Measurements from ENCODE around the gene ATP7B. TPM values are rescaled to one million over a fixed set of nuclear protein-coding genes. Genes with fewer than 3 reads are reported as not detected.
"Not testable (repeated sequence)": the region's sequence is repeated elsewhere in the genome, so short reads cannot be mapped to it uniquely, and the experiment has no call there.

Gene ATP7B
- total RNA-seq (1 to 10 TPM; 1.1 to 2.3 TPM), total RNA-seq (3.1 to 4.9 reads per million in 2 donors)

GRCh38 chr13:52010890-52011631 lies at the start of gene ATP7B:
ATP7B (minus strand) TSS chr13:52011450; CDS start chr13:52011337, 113 bp downstream.
- no peaks in the 10 kb centered on the region for H3K9me3 ChIP-seq (ENCODE audit: control insufficient read depth, low read length, poor library complexity, severe bottlenecking)
- Mint-ChIP-seq H3K4me3 (peak within 1 kb of the TSS; percentile 95), H3K27me3 (peaks cover 39% of the 10 kb centered on the region), H3K36me3 (ENCODE audit: low read depth) (peaks cover 7% of the 10 kb centered on the region), H3K4me1 (peaks cover 13% of the 10 kb centered on the region), H3K27ac (peak within 1 kb of the TSS; percentile 94)
- ATAC-seq (no peak), DNase-seq (peak in 2 of 3 donors; percentile 8 to 12)

DNA sequence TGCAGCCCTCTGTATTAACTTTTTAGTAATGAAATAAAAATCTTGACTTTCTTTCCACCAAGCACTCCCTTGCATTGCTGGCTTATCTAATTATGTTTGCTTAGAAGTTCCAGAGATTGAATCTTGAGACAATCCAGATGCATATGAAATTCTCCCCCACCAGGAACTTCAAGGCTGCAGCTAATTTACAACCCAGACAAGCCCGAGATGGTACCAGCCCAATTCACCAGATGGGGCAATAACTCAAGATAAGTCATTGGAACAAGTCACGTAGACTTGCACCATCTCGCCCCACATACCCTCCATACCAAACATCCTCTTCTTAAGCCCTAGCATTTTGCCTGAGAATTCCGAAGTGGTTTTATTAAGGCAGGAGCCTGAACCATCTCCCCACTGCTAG lies 42.2 kb upstream of the ATP7B start:
- no peaks in the 10 kb centered on the region for H3K9me3 ChIP-seq (ENCODE audit: control insufficient read depth, low read length, poor library complexity, severe bottlenecking)
- ATAC-seq = no peak
- no peak for DNase-seq
- Mint-ChIP-seq H3K4me3 (no peak overlapping the region), H3K4me1 (no peaks in the 10 kb centered on the region), H3K27me3 (no peaks in the 10 kb centered on the region), H3K36me3 (ENCODE audit: low read depth) (no peaks in the 10 kb centered on the region), H3K27ac (no peak overlapping the region)

- Mint-ChIP-seq H3K27ac (no peak overlapping the region), H3K4me3 (no peak overlapping the region), H3K4me1 (no peaks in the 10 kb centered on the region), H3K27me3 (no peaks in the 10 kb centered on the region), H3K36me3 (ENCODE audit: low read depth) (no peaks in the 10 kb centered on the region)
- DNase-seq (no peak), ATAC-seq (no peak)
- H3K9me3 ChIP-seq (ENCODE audit: control insufficient read depth, low read length, poor library complexity, severe bottlenecking) = no peaks in the 10 kb centered on the region
Observed at GRCh38 chr13:52051400-52051799, 40.1 kb upstream of the ATP7B start.

DNA sequence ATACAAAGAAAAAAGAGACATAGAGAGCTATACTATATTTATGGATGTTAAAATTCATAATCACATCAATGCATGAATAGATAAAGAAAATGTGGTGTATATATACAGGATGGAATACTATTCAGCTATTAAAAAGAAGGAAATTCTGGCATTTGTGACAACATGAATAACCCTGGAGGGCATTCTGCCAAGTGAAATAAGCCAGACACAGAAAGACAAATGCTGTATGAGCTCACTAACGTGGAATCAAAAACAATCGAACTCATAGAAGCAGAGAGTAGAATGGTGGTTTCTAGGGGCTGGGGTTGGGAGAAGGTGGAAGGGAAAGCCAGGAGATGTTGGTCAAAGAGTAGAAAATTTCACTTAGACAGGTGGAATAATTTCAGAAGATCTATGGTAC lies 37.3 kb upstream of the ATP7B start:
- H3K36me3 Mint-ChIP-seq (ENCODE audit: low read depth) = no peaks in the 10 kb centered on the region
- ATAC-seq = no peak
- no peaks in the 10 kb centered on the region for H3K9me3 ChIP-seq (ENCODE audit: control insufficient read depth, low read length, poor library complexity, severe bottlenecking)
- H3K27ac Mint-ChIP-seq = no peak overlapping the region
- no peak overlapping the region for H3K4me3 Mint-ChIP-seq
- H3K4me1 Mint-ChIP-seq = no peaks in the 10 kb centered on the region
- DNase-seq = no peak
- no peaks in the 10 kb centered on the region for H3K27me3 Mint-ChIP-seq

- H3K9me3 ChIP-seq (ENCODE audit: control insufficient read depth, low read length, poor library complexity, severe bottlenecking) = no peaks in the 10 kb centered on the region
- Mint-ChIP-seq H3K27me3 (no peaks in the 10 kb centered on the region), H3K4me1 (no peaks in the 10 kb centered on the region), H3K4me3 (no peak overlapping the region), H3K27ac (no peak overlapping the region), H3K36me3 (ENCODE audit: low read depth) (no peaks in the 10 kb centered on the region)
- no peak for ATAC-seq
- DNase-seq = no peak
Observed at GRCh38 chr13:52047463-52047862, 36.2 kb upstream of the ATP7B start.

- peaks cover 2% of the 10 kb centered on the region for H3K36me3 Mint-ChIP-seq (ENCODE audit: low read depth)
- ATAC-seq (no peak), DNase-seq (no peak)
- no peaks in the 10 kb centered on the region for H3K9me3 ChIP-seq (ENCODE audit: control insufficient read depth, low read length, poor library complexity, severe bottlenecking)
- no peak overlapping the region for H3K27ac Mint-ChIP-seq
- no peak overlapping the region for H3K4me3 Mint-ChIP-seq
- no peaks in the 10 kb centered on the region for H3K4me1 Mint-ChIP-seq
- H3K27me3 Mint-ChIP-seq = no peaks in the 10 kb centered on the region
Observed at GRCh38 chr13:52043675-52044074, 32.4 kb upstream of the ATP7B start.

GRCh38 chr13:52036037-52036436 lies 24.8 kb upstream of the ATP7B start:
- no peak for DNase-seq
- no peak for ATAC-seq
- H3K27me3 Mint-ChIP-seq = no peaks in the 10 kb centered on the region
- no peaks in the 10 kb centered on the region for H3K4me1 Mint-ChIP-seq
- H3K4me3 Mint-ChIP-seq = no peak overlapping the region
- no peak overlapping the region for H3K27ac Mint-ChIP-seq
- H3K9me3 ChIP-seq (ENCODE audit: control insufficient read depth, low read length, poor library complexity, severe bottlenecking) = no peaks in the 10 kb centered on the region
- peaks cover 2% of the 10 kb centered on the region for H3K36me3 Mint-ChIP-seq (ENCODE audit: low read depth)

- DNase-seq = no peak
- H3K36me3 Mint-ChIP-seq (ENCODE audit: low read depth) = peaks cover 4% of the 10 kb centered on the region
- ATAC-seq = no peak
- no peaks in the 10 kb centered on the region for H3K9me3 ChIP-seq (ENCODE audit: control insufficient read depth, low read length, poor library complexity, severe bottlenecking)
- H3K4me1 Mint-ChIP-seq = peaks cover 3% of the 10 kb centered on the region
- H3K27ac Mint-ChIP-seq = no peak overlapping the region
- H3K4me3 Mint-ChIP-seq = no peak overlapping the region
- no peaks in the 10 kb centered on the region for H3K27me3 Mint-ChIP-seq
Observed at GRCh38 chr13:52034616-52035226, 23.5 kb upstream of the ATP7B start.

- DNase-seq (no peak), ATAC-seq (no peak)
- H3K9me3 ChIP-seq (ENCODE audit: control insufficient read depth, low read length, poor library complexity, severe bottlenecking) = no peaks in the 10 kb centered on the region
- H3K27ac Mint-ChIP-seq = no peak overlapping the region
- no peak overlapping the region for H3K4me3 Mint-ChIP-seq
- H3K4me1 Mint-ChIP-seq = peaks cover 5% of the 10 kb centered on the region
- peaks cover 4% of the 10 kb centered on the region for H3K36me3 Mint-ChIP-seq (ENCODE audit: low read depth)
- H3K27me3 Mint-ChIP-seq = no peaks in the 10 kb centered on the region
Observed at GRCh38 chr13:52033039-52033438, 21.8 kb upstream of the ATP7B start.

DNA sequence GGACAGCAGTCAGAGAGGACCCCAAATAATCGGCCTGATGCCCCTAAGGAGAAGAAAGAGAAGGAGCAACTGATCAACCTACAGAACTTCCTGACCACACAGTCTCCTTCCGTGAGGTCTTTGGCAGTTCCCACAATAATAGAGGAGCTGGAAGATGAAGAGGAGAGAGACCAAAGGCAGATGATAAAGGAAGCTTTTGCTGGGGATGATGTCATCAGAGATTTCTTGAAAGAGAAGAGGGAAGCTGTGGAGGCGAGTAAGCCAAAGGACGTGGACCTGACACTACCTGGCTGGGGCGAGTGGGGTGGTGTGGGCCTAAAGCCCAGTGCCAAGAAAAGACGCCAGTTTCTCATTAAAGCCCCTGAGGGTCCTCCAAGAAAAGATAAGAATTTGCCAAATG lies 19.2 kb upstream of the ATP7B start:
- H3K4me3 Mint-ChIP-seq; ATAC-seq; H3K27me3 Mint-ChIP-seq; H3K9me3 ChIP-seq (ENCODE audit: control insufficient read depth, low read length, poor library complexity, severe bottlenecking); H3K36me3 Mint-ChIP-seq (ENCODE audit: low read depth); DNase-seq; H3K27ac Mint-ChIP-seq: not testable (repeated sequence)
- peaks cover 17% of the 10 kb centered on the region for H3K4me1 Mint-ChIP-seq

DNA sequence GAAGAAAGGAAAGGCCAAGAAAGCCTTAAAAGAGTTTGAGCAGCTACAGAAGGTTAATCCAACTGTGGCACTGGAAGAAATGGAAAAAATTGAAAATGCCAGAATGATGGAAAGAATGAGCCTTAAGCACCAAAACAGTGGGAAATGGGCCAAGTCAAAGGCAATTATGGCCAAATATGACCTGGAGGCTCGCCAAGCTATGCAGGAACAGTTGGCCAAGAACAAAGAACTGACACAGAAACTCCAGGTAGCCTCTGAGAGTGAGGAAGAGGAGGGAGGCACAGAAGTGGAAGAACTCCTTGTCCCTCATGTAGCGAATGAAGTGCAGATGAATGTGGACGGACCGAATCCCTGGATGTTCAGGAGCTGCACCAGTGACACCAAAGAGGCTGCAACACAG lies 18.3 kb upstream of the ATP7B start:
- no peaks in the 10 kb centered on the region for H3K27me3 Mint-ChIP-seq
- H3K4me3 Mint-ChIP-seq = no peak overlapping the region
- H3K27ac Mint-ChIP-seq = no peak overlapping the region
- DNase-seq (no peak), ATAC-seq (no peak)
- peaks cover 17% of the 10 kb centered on the region for H3K4me1 Mint-ChIP-seq
- H3K36me3 Mint-ChIP-seq (ENCODE audit: low read depth) = peaks cover 6% of the 10 kb centered on the region
- no peaks in the 10 kb centered on the region for H3K9me3 ChIP-seq (ENCODE audit: control insufficient read depth, low read length, poor library complexity, severe bottlenecking)

- peaks cover 6% of the 10 kb centered on the region for H3K36me3 Mint-ChIP-seq (ENCODE audit: low read depth)
- H3K4me3 Mint-ChIP-seq = no peak overlapping the region
- H3K4me1 Mint-ChIP-seq = peaks cover 17% of the 10 kb centered on the region
- ATAC-seq = no peak
- H3K27ac Mint-ChIP-seq = no peak overlapping the region
- no peaks in the 10 kb centered on the region for H3K9me3 ChIP-seq (ENCODE audit: control insufficient read depth, low read length, poor library complexity, severe bottlenecking)
- no peak for DNase-seq
- H3K27me3 Mint-ChIP-seq = no peaks in the 10 kb centered on the region
Observed at GRCh38 chr13:52027832-52028231, 16.6 kb upstream of the ATP7B start.

DNA sequence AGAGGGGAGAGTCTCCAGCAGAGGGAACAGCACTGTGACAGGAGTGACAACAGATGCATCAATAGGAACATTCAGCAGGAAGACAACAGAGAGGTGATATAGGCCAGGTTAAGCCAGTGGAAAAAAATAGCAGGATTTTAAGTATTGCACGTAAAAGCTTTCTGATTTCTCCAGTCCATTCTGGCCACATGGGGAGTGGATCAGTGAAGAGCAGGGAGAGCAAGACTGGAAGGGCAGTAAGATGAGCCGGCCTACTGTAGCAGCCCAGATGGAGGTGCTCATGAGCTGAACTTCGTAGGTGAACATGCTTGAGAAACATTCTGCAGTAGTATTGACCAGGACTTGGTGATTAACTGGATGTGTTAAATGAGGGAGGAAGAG lies 15.0 kb upstream of the ATP7B start:
- H3K9me3 ChIP-seq (ENCODE audit: control insufficient read depth, low read length, poor library complexity, severe bottlenecking) = no peaks in the 10 kb centered on the region
- no peak overlapping the region for H3K27ac Mint-ChIP-seq
- ATAC-seq = no peak
- peaks cover 19% of the 10 kb centered on the region for H3K4me1 Mint-ChIP-seq
- peaks cover 7% of the 10 kb centered on the region for H3K36me3 Mint-ChIP-seq (ENCODE audit: low read depth)
- no peak overlapping the region for H3K4me3 Mint-ChIP-seq
- no peaks in the 10 kb centered on the region for H3K27me3 Mint-ChIP-seq
- no peak for DNase-seq
